Breast epithelium (tissue), 4 donors: ENCODE results near the gene SYK. TPM values are rescaled to one million over a fixed set of nuclear protein-coding genes. Genes with fewer than 3 reads are reported as not detected.

Source experiments
- DNase-seq, 2 donors: peaks; one replicate each; pipeline ENCODE4 v3.0.0-alpha.2; 2019; ENCODE audit warnings: low spot score in 2 of 2
- H3K27ac ChIP-seq, 2 donors: fragments of 200-600 bp; sonication (generic) in 1 of 2; one replicate each; pipeline ENCODE4 v1.5.1; 2016 to 2019; ENCODE audit warnings: mild to moderate bottlenecking in 1 of 2
- H3K27me3 ChIP-seq, 2 donors: fragments of 200-600 bp; sonication (generic) in 1 of 2; one replicate each; pipeline versions ENCODE4 v1.5.1 to v1.6.0; 2017 to 2019; ENCODE audit warnings: control low read depth in 1 of 2, mild to moderate bottlenecking in 1 of 2
- H3K36me3 ChIP-seq: fragments of 200-600 bp; one replicate; pipeline ENCODE4 v1.5.1; 2019
- H3K4me1 ChIP-seq, 2 donors: fragments of 200-600 bp; sonication (generic); one replicate each; pipeline ENCODE4 v1.5.1; 2016 to 2019; ENCODE audit warnings: control low read depth in 1 of 2
- H3K4me3 ChIP-seq, 3 donors: fragments of 200-600 bp; sonication (generic); 1 replicate in 2 of 3; 2 replicates in 1 of 3; pipeline ENCODE4 v1.5.1; 2016 to 2019; ENCODE audit warnings: mild to moderate bottlenecking in 3 of 3, moderate library complexity in 2 of 3
- H3K9me3 ChIP-seq, 2 donors: fragments of 200-600 bp; sonication (generic) in 1 of 2; one replicate each; pipeline ENCODE4 v1.5.1; 2016 to 2019; ENCODE audit warnings: control low read depth in 1 of 2
- POLR2A ChIP-seq: fragments of 450-650 bp; IDR thresholded peaks from one replicate; pipeline ENCODE4 v1.6.1; 2016; ENCODE audit warnings: antibody characterized with exemption, mild to moderate bottlenecking, moderate library complexity
- POLR2AphosphoS5 ChIP-seq, 3 donors: sonication (generic); formaldehyde crosslinking; IDR thresholded peaks; one replicate each; pipeline ENCODE4 v1.6.1; 2017; ENCODE audit warnings: antibody characterized with exemption in 3 of 3
- intact Hi-C: fragments of 100-400 bp; cut with DNase I; formaldehyde crosslinking; loops from one replicate; pipeline ENCODE4 v1.15.1; 2023; ENCODE audit warnings: low total_unique reads
- total RNA-seq, 3 donors: library from RNA; depleted of rRNA; stranded (reverse); fragments of >200 nt; gene quantifications; one replicate each; pipeline ENCODE4 v1.1.0, GENCODE V29; 2016
- TF ChIP-seq, protein P1 (sequence below), 3 donors: fragments of 450-650 bp; IDR thresholded peaks; one replicate each; pipeline ENCODE4 v1.5.1; 2016 to 2017; ENCODE audit warnings: antibody characterized with exemption in 3 of 3, mild to moderate bottlenecking in 3 of 3, moderate library complexity in 3 of 3

The SYK gene
- total RNA-seq, 3 donors from 2014 or later, result 11.8 to 37.8 (median 25.9) TPM

DNA sequence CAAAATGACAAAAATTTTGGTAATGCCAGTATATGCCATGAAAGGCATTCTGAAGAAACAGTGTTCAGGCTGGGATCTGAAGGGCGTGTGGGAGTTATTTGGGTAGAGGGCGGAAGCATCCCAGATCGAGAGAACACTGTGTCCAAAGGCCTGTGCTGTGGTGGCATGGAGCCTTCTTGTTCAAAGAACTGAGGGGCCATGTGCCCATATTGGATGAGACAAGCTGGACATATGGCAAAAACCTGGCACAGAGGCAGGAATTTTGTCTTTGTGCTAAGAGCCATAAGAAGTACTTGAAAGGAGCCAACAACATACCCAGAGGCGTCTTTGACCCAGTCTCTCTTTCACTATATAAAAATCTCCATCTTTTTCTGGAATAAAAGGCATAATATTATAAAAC, 128.0 kb downstream of the SYK start:
- no peaks in the 10 kb centered on the region for H3K27me3 ChIP-seq
- no peaks in the 10 kb centered on the region for H3K36me3 ChIP-seq
- H3K4me1 ChIP-seq, result peaks cover under 1% of the 10 kb centered on the region in 2 donors
- no peak overlapping the region for H3K27ac ChIP-seq
- TF ChIP-seq, protein P1, sequence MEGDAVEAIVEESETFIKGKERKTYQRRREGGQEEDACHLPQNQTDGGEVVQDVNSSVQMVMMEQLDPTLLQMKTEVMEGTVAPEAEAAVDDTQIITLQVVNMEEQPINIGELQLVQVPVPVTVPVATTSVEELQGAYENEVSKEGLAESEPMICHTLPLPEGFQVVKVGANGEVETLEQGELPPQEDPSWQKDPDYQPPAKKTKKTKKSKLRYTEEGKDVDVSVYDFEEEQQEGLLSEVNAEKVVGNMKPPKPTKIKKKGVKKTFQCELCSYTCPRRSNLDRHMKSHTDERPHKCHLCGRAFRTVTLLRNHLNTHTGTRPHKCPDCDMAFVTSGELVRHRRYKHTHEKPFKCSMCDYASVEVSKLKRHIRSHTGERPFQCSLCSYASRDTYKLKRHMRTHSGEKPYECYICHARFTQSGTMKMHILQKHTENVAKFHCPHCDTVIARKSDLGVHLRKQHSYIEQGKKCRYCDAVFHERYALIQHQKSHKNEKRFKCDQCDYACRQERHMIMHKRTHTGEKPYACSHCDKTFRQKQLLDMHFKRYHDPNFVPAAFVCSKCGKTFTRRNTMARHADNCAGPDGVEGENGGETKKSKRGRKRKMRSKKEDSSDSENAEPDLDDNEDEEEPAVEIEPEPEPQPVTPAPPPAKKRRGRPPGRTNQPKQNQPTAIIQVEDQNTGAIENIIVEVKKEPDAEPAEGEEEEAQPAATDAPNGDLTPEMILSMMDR (IDR thresholded peaks at IDR 0.05), result no peak
- TF ChIP-seq POLR2A (no peak), POLR2AphosphoS5 (IDR thresholded peaks at IDR 0.05) (no peak)
- no peak for DNase-seq
- no peaks in the 10 kb centered on the region for H3K9me3 ChIP-seq
- intact Hi-C loops, result no loop called here
- no peak overlapping the region for H3K4me3 ChIP-seq

DNA sequence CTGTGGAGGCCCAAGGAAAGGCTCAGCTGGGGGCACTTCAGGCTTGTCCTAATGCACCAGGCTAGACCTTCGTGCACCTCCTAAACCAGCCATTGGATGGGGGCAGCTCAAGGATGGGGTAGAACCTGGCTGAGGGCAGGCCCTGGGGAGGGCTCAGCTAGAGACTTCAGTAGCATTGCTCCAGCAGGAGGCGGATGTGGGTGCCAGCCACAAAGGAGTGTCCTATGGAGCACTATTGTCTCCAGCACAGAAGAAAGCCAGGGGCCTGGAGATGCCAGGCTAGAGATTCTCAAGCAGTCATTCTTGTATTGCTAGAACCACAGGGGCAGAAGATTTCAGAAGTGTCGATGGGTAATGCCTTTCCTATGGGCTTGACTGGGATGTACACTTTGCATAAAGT, 131.8 kb downstream of the SYK start:
- H3K36me3 ChIP-seq, result no peaks in the 10 kb centered on the region
- H3K4me3 ChIP-seq, result no peak overlapping the region
- H3K27ac ChIP-seq, result no peak overlapping the region
- DNase-seq, result no peak
- H3K27me3 ChIP-seq, result no peaks in the 10 kb centered on the region
- no peaks in the 10 kb centered on the region for H3K9me3 ChIP-seq
- TF ChIP-seq POLR2AphosphoS5 (IDR thresholded peaks at IDR 0.05) (no peak), POLR2A (no peak)
- TF ChIP-seq, protein P1 (IDR thresholded peaks at IDR 0.05), result no peak
- intact Hi-C loops, result no loop called here
- H3K4me1 ChIP-seq, result no peaks in the 10 kb centered on the region

DNA sequence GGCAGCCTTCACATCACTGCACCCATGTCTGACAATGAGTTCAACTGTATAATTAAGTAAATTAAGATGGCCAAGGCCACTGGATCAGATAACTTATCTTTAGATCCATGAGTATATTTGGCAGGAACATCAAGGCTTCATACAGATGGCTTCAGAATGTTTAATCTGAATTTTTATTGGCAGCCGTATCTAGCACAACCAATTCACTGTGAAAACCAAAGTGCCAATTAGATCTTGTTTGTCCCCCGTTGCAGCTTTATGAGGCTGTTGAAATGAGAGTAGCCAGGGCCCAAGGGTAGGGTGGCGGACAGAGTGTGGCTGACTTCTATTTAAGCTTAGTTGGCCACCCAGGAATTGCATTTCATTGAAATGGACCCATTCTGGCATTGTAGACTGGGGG, 137.7 kb downstream of the SYK start:
- H3K4me1 ChIP-seq, result no peaks in the 10 kb centered on the region
- intact Hi-C loops, result no loop called here
- H3K27ac ChIP-seq, result no peak overlapping the region
- TF ChIP-seq, protein P1 (IDR thresholded peaks at IDR 0.05), result no peak
- TF ChIP-seq POLR2AphosphoS5 (IDR thresholded peaks at IDR 0.05) (no peak), POLR2A (no peak)
- H3K36me3 ChIP-seq, result no peaks in the 10 kb centered on the region
- no peak for DNase-seq
- no peak overlapping the region for H3K4me3 ChIP-seq
- no peaks in the 10 kb centered on the region for H3K27me3 ChIP-seq
- no peaks in the 10 kb centered on the region for H3K9me3 ChIP-seq

DNA sequence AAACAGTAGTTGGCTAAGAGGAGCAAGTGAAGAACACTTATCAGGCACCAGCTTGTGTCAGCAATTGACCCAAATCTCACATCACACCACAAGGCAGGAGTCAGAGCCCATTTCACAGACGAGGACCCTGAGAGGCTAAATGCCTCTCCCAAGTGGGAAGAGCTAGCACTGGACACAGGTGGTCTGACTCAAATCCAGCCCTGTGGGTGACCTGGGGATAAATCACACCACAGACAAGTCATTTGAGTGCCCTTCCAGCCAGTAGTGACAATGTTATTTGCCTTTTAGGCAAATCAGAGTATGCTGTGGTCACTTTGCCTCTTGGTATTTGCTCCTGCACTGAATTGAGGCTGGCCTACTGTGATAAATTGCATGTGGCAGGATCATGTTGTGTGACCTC, 138.7 kb downstream of the SYK start:
- H3K9me3 ChIP-seq, result no peaks in the 10 kb centered on the region
- TF ChIP-seq, protein P1 (IDR thresholded peaks at IDR 0.05), result no peak
- TF ChIP-seq POLR2A, result no peak
- TF ChIP-seq POLR2AphosphoS5 (IDR thresholded peaks at IDR 0.05), result no peak
- intact Hi-C loops, result no loop called here
- H3K4me1 ChIP-seq, result no peaks in the 10 kb centered on the region
- H3K36me3 ChIP-seq, result no peaks in the 10 kb centered on the region
- no peak for DNase-seq
- no peak overlapping the region for H3K27ac ChIP-seq
- H3K27me3 ChIP-seq, result no peaks in the 10 kb centered on the region
- no peak overlapping the region for H3K4me3 ChIP-seq

DNA sequence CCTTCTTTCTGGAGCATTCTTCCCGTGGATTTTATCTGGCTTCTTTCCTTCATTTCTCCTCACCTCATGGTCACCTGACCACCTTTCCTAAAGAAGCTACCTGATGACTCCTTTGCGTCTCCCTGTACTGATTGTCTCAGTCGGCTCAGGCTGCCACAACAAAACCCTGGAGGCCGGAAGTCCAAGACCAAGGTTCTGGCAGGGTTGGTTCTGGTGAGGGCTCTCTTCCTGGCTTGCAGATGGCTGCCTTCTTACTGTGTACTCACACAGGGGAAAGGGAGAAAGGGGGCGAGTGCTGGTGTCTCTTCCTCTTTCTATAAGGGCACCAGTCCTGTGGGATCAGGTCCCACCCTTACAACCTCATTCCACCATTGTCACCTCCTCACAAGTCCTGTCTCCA, 140.0 kb downstream of the SYK start:
- Histone ChIP-seq H3K27ac (no peak overlapping the region), H3K9me3 (no peaks in the 10 kb centered on the region), H3K27me3 (no peaks in the 10 kb centered on the region), H3K36me3 (no peaks in the 10 kb centered on the region), H3K4me3 (no peak overlapping the region), H3K4me1 (no peaks in the 10 kb centered on the region)
- TF ChIP-seq POLR2A (no peak), POLR2AphosphoS5 (IDR thresholded peaks at IDR 0.05) (no peak)
- TF ChIP-seq, protein P1 (IDR thresholded peaks at IDR 0.05), result no peak
- intact Hi-C loops, result no loop called here
- no peak for DNase-seq
